HG03280 (cell line): Measurements from ENCODE around the gene STEAP2.
"Not testable (repeated sequence)": the region's sequence is repeated elsewhere in the genome, so short reads cannot be mapped to it uniquely, and the experiment has no call there.

Experiments
- ATAC-seq: cut with Tn5 transposase; IDR thresholded peaks from one replicate; pipeline ENCODE4 v1.9.1; 2021; ENCODE audit warnings: mild to moderate bottlenecking, moderate library complexity; ENCODE audit not compliant: unreplicated experiment

Gene STEAP2

DNA sequence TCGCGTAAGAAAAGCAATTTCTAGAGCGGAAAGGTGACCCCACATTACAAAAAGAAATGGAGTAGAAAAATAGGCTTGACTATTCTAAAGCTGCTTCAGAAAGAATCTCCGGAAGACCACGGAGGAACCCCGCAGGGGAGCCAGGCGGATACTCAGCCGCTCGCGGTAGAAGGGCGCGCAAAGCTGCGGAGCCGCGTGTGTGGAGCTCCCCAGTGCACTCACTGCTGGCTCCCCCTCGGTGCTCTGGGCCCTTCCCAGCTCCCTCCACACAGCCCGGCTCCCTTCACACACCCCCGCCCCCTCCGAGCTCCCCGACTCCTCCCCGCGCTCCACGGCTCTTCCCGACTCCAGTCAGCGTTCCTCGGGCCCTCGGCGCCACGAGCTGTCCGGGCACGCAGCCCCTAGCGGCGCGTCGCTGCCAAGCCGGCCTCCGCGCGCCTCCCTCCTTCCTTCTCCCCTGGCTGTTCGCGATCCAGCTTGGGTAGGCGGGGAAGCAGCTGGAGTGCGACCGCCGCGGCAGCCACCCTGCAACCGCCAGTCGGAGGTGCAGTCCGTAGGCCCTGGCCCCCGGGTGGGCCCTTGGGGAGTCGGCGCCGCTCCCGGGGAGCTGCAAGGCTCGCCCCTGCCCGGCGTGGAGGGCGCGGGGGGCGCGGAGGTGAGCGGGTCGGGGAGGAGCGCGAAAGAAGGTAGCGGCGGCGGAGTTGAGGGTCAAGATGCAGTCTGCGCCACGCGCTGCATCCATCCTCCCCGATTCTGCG lies at the start of gene STEAP2:
Gene STEAP2, plus strand, starts transcription at position 350 of the 758 bp plus-strand sequence. CDS start 13,343 bp downstream, outside the sequence.
- ATAC-seq: peak; percentile 84

DNA sequence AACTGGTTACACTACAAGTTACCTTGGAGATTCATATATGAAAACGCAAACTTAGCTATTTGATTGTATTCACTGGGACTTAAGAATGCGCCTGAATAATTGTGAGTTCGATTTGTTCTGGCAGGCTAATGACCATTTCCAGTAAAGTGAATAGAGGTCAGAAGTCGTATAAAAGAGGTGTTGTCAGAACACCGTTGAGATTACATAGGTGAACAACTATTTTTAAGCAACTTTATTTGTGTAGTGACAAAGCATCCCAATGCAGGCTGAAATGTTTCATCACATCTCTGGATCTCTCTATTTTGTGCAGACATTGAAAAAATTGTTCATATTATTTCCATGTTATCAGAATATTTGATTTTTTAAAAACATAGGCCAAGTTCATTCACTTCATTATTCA lies 48.0 kb upstream of the STEAP2 start:
- ATAC-seq: no peak

GRCh38 chr7:90165724-90166123 lies 45.8 kb upstream of the STEAP2 start:
- no peak for ATAC-seq

GRCh38 chr7:90166153-90166552 lies 45.4 kb upstream of the STEAP2 start:
- no peak for ATAC-seq

GRCh38 chr7:90167361-90167760 lies 44.2 kb upstream of the STEAP2 start:
- ATAC-seq: no peak

- no peak for ATAC-seq
Observed at GRCh38 chr7:90169891-90170290, 41.6 kb upstream of the STEAP2 start.

- no peak for ATAC-seq
Observed at GRCh38 chr7:90172121-90172520, 39.4 kb upstream of the STEAP2 start.

DNA sequence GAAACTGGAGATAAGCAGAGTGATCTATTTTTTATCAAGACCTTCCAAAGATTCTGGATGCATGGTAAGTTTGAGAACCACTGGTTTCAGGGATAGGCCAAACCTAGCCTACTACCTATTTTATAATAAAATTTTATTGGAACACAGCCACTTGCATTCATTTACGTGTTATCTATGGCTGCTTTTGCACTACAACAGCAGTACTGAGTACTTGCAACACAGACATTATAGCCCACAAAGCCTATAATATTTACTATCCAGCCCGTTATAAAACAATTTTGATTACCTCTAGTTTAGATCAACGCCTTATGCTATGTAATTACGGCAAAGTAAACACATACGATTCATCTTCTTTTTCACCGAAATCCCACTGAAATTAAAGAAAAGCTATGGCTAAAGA lies 38.9 kb upstream of the STEAP2 start:
- no peak for ATAC-seq

DNA sequence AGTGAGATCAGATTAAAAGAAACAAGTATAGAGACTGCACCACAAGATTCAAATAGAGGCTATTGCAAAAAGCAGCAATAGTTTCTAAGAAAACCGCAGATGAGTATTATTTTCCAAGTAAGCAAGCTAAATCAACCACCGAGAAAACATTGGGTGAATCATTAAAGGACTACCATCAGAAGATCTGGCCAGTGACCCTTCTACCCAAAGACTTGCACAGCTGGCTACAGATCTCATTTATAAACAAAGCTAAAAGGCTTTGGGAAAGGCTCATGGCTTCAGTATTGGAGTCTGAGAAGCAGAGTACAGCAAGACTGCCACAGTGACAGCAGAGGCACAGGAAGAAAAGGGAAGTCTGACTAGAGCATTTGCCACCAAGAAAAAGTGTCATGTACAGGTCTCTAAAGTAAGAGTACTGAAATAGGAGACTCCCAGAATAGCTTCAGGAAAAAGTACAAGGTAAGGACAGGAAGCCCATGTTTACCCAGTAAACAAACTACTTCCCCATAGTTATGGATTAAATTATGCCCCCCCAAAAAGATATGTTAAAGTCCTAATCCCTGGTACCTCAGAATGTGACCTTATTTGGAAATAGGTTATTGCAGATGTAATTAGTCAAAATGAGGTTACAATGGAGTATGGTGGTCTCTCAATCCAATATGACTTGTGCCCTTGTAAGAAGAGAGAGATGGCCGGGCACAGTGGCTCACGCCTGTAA lies 38.3 kb upstream of the STEAP2 start:
- ATAC-seq: peak; percentile 89

- no peak for ATAC-seq
Observed at GRCh38 chr7:90175667-90176066, 35.9 kb upstream of the STEAP2 start.

DNA sequence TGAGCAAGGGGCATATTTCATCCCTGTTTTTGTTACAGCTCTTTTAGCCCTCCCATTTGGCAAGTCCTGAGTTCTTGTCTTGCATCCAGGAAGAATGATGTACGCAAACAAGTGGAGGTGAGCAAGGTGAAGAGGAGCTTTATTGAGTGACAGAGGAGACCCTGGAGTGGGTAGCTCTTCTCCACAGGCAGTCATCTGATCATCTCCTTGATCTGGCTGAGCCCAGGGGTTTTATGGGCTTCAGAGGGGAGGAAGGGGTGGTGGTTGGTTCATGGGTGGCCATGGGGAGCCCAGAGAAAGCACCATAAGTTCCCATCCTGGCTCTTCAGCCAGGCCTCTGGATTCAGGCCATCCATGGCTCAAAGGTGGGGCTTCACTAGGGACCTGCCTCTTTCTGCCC lies 35.3 kb upstream of the STEAP2 start:
- ATAC-seq: no peak

DNA sequence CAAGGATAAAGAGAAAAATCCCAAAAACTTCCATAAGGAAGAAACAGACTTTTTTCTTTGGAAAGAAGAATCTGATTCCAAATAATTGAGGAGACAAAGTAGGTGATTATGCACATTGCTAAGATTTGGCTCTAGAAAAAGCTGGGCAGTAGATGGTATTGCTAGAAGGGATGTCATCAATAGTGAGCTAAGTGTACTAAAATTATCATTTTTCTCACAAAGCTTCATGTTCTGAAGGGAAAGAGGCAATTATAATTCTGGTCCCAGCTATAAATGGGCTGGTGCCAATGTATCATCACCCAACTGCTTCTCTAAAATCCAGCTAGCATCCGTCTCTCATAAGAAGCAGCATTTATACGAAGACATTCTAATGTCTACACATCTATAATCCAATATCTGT lies 33.4 kb upstream of the STEAP2 start:
- ATAC-seq: no peak

DNA sequence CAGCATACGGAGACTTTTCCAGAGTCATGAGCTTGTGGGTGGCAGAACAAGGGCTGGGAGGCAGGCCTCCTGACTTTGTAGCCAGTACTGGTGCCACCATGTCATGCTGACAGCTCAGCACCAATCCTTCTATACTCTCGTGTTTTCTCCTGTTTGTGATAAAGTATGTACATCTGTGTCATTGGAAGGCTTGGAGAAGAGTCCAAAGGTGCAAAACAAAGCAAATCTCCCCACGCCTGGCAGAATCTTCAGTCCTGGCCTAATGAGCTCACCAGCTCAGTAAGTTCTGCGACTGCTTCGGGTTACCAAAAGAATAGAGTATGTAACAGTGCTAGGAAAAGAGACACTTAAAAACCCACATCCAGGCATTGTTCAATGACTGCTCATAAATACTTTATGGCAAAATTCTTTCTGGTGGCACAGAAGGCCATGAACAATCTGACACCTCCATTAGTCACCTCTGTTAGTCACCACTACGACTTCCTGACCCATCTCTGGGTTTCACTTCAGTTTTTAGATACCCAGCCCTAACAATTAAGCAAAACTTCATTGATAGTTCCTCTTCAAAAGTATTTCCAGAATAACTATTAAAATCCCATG lies 32.8 kb upstream of the STEAP2 start:
- ATAC-seq: peak; percentile 93

DNA sequence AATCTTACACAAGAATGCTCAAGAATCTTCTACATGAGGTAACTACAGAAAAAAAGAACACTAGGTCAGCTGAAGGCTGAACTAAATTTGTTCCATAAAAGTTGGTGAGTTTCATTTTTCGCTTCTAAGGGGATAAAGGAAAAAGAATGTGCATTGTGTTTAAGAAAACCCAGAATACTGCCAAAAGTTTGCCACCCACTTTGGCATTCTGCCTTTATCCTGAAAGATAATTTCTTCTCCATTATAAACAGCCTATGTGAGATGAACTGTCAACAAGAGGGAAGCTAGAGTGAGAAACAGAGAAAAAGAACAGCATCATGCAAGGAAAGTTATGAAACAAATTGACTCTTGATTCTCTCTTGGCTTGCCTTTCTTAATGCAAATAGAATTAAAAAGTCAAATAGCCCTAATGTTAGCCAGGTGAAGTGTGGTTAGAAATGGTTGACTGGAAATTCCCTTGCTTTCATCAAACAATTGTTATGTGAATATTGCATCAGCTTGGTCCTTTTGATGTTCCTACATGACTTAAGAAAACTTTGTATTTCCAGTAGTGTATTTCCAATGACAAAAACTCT lies 31.4 kb upstream of the STEAP2 start:
- no peak for ATAC-seq

DNA sequence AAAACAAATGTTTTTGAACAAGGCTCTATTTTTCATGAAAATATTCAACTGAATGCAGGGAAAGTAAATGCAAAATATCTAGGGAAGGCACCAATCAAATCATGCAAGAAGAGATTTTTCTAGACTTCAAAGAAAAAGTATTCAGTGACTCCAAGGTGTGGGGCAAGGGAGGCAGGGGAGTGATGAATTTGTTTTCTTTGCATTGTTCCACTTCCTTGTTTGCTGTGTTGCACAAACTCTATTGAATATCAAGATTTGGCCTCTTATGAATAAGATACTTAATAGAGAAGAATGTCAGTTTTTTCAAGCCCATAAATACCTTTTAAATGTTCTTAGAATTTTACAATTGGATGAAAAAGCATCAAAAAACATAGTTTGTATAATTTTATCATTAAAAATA lies 30.9 kb upstream of the STEAP2 start:
- no peak for ATAC-seq

GRCh38 chr7:90181485-90181884 lies 30.1 kb upstream of the STEAP2 start:
- no peak for ATAC-seq

- ATAC-seq: not testable (repeated sequence)
Observed at GRCh38 chr7:90186290-90186689, 25.2 kb upstream of the STEAP2 start.

- ATAC-seq: no peak
Observed at GRCh38 chr7:90187507-90188050, 24.0 kb upstream of the STEAP2 start.

- ATAC-seq: no peak
Observed at GRCh38 chr7:90188281-90188680, 23.3 kb upstream of the STEAP2 start.

DNA sequence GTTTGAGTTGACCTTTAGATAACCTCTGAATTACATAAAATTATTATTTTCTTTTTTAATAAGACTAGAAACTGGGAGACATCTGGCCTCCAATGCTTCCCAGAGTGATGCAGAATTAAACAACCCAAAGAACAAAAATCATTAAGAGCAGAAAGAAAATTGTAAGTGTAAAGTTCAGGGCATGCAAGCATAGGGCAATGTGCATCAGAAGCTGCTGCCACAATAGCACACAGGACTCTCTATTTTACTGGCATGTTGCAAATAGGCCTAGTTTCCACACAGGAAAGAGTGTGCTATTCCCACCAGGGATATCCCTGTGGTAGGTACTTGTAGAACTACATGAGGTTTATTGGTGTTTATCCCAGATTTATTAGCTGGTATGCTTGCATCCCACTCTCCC lies 20.5 kb upstream of the STEAP2 start:
- ATAC-seq: no peak

GRCh38 chr7:90191648-90192047 lies 19.9 kb upstream of the STEAP2 start:
- ATAC-seq: no peak
